Epithelial cell of esophagus (primary cell): ENCODE data around the gene UBC.
A peak's percentile ranks its signal among the peaks of the same experiment; 100 is the strongest.
"Not testable (repeated sequence)": the region's sequence is repeated elsewhere in the genome, so short reads cannot be mapped to it uniquely, and the experiment has no call there.

ENCODE experiments used
- DNase-seq: peaks from one replicate; pipeline ENCODE4 v3.0.0; 2010; ENCODE audit warnings: low read depth
- H3K4me3 ChIP-seq: 2 replicates; pipeline ENCODE4 v1.5.1; 2011; ENCODE audit warnings: mild to moderate bottlenecking, low read length, control low read depth
- CTCF ChIP-seq: IDR thresholded peaks from 2 replicates; pipeline ENCODE4 v1.5.1; 2011; ENCODE audit warnings: low read depth, mild to moderate bottlenecking, low read length, control low read depth, inconsistent platforms; ENCODE audit not compliant: insufficient read depth; ENCODE audit errors: missing control alignments

Gene UBC

GRCh38 chr12:124938108-124938507 is 23.7 kb upstream of the UBC start:
- no peak for DNase-seq
- no peak overlapping the region for H3K4me3 ChIP-seq
- no peak for TF ChIP-seq CTCF

GRCh38 chr12:124931528-124931927 is 17.1 kb upstream of the UBC start:
- H3K4me3 ChIP-seq, DNase-seq: not testable (repeated sequence)

- no peak overlapping the region for H3K4me3 ChIP-seq
- DNase-seq: no peak
- no peak for TF ChIP-seq CTCF
These were observed 16.1 kb upstream of the UBC start for GRCh38 chr12:124930586-124930985.

- no peak for TF ChIP-seq CTCF
- H3K4me3 ChIP-seq: no peak overlapping the region
- DNase-seq: no peak
These were observed 15.4 kb upstream of the UBC start for GRCh38 chr12:124929649-124930419.

- H3K4me3 ChIP-seq: no peak overlapping the region
- DNase-seq: peak; percentile 93
- no peak for TF ChIP-seq CTCF
These were observed 14.6 kb upstream of the UBC start for GRCh38 chr12:124928912-124929530.

- TF ChIP-seq CTCF: no peak
- H3K4me3 ChIP-seq: peak overlapping the region; percentile 86
- DNase-seq: peak; percentile 100
These were observed 13.9 kb upstream of the UBC start for GRCh38 chr12:124928095-124928911.
